GM20431 (cell line): ENCODE results near the gene PPIP5K2.

Source experiments
- in situ Hi-C: fragments of 300-500 bp; cut with MseI, MboI; formaldehyde crosslinking; loops from one replicate; pipeline ENCODE4 v1.15.0; 2020; ENCODE audit warnings: low sequenced_read_pairs; ENCODE audit not compliant: unreplicated experiment

The PPIP5K2 gene

GRCh38 chr5:103232393-103232999 is 112.4 kb downstream of the PPIP5K2 start:
- in situ Hi-C loops = loop anchor here (10.0 kb wide), 1 partner anchor 242 kb away; no protein-coding TSS in a partner anchor

- in situ Hi-C loops = loop anchor here (10.0 kb wide), 1 partner anchor 240 kb away; no protein-coding TSS in a partner anchor
These were observed 114.3 kb downstream of the PPIP5K2 start for GRCh38 chr5:103234239-103234975.

- in situ Hi-C loops = loop anchor here (10.0 kb wide), 1 partner anchor 239 kb away; no protein-coding TSS in a partner anchor
These were observed 115.8 kb downstream of the PPIP5K2 start for GRCh38 chr5:103235891-103236290.

- in situ Hi-C loops = loop anchor here (10.0 kb wide), 1 partner anchor 237 kb away; no protein-coding TSS in a partner anchor
These were observed 117.7 kb downstream of the PPIP5K2 start for GRCh38 chr5:103237778-103238177.

GRCh38 chr5:103243665-103244064 is 123.6 kb downstream of the PPIP5K2 start:
- in situ Hi-C loops = no loop called here

- in situ Hi-C loops = no loop called here
These were observed 124.3 kb downstream of the PPIP5K2 start for GRCh38 chr5:103244398-103244797.

GRCh38 chr5:103245761-103246160 is 125.7 kb downstream of the PPIP5K2 start:
- in situ Hi-C loops = no loop called here

- in situ Hi-C loops = no loop called here
These were observed 127.0 kb downstream of the PPIP5K2 start for GRCh38 chr5:103247118-103247517.

- in situ Hi-C loops = no loop called here
These were observed 129.0 kb downstream of the PPIP5K2 start for GRCh38 chr5:103249068-103249467.

- in situ Hi-C loops = no loop called here
These were observed 134.8 kb downstream of the PPIP5K2 start for GRCh38 chr5:103254921-103255320.

- in situ Hi-C loops = no loop called here
These were observed 135.6 kb downstream of the PPIP5K2 start for GRCh38 chr5:103255691-103256090.

- in situ Hi-C loops = no loop called here
These were observed 136.1 kb downstream of the PPIP5K2 start for GRCh38 chr5:103256178-103256577.

- in situ Hi-C loops = no loop called here
These were observed 138.4 kb downstream of the PPIP5K2 start, which contains the start of gene MACIR for GRCh38 chr5:103258368-103258956. MACIR (plus strand) TSS chr5:103258763; CDS start chr5:103275920, 17,157 bp downstream.

GRCh38 chr5:103258957-103259704 is 139.0 kb downstream of the PPIP5K2 start:
- in situ Hi-C loops = no loop called here

GRCh38 chr5:103259705-103260355 is 139.7 kb downstream of the PPIP5K2 start:
- in situ Hi-C loops = no loop called here

- in situ Hi-C loops = no loop called here
These were observed 140.8 kb downstream of the PPIP5K2 start for GRCh38 chr5:103260951-103261350.
